K562 (cell line): ENCODE data around the gene TARS3. TPM values are rescaled to one million over a fixed set of nuclear protein-coding genes. Genes with fewer than 3 reads are reported as not detected.

Experiments
- ATAC-seq: fragments of 200-7000 bp; cut with Tn5 transposase; 3 replicates; pipeline ENCODE4 v1.9.1; 2020; ENCODE audit warnings: moderate library complexity
- BruUV-seq: library from RNA; stranded (reverse); fragments of 400-500 nt; replicated peaks from 2 replicates; lab custom pipeline; 2021; lab: Mats Ljungman, UMichigan
- CTCF ChIA-PET: fragments of 300-600 bp; formaldehyde crosslinking; extraction: SDS; loops from one replicate; lab custom pipeline; 2021; ENCODE audit warnings: low intra/inter-chr PET ratio; lab: Yijun Ruan, JAX
- POLR2A ChIA-PET: fragments of 300-600, 350-650 bp; sonication (Branson Sonifier 250); formaldehyde crosslinking; extraction: SDS; loops from one replicate; lab custom pipeline; 2021; ENCODE audit warnings: antibody characterized with exemption, inconsistent platforms; lab: Yijun Ruan, JAX
- DNase-seq, 4 experiments: peaks; one replicate each; pipeline versions ENCODE4 v3.0.0 to v3.0.0-alpha.2; 2011 to 2018; ENCODE audit warnings: low spot score in 3 of 4, mixed read lengths in 3 of 4; ENCODE audit errors: extremely low read depth in 1 of 4
- FAIRE-seq: peaks from 2 replicates; lab custom pipeline; 2011; peaks lifted over from hg19 to GRCh38; lab: Jason Lieb, UNC
- H2AFZ ChIP-seq: 2 replicates; pipeline ENCODE4 v1.6.0; 2011; ENCODE audit warnings: low read depth, low read length, control low read depth, inconsistent platforms
- H3K27ac ChIP-seq: fragments of 200-600 bp; 3 replicates; pipeline ENCODE4 v1.8.0; 2011; ENCODE audit warnings: low read depth, mild to moderate bottlenecking, control low read depth, inconsistent platforms, low read length, moderate library complexity, mixed read lengths; ENCODE audit errors: extremely low read depth
- H3K27me3 ChIP-seq, 2 experiments: fragments of 300-600 bp in 1 of 2; 2 replicates in 1 of 2; 3 replicates in 1 of 2; pipeline versions ENCODE4 v1.6.0 to v1.8.0; 2011; ENCODE audit warnings: inconsistent platforms in 2 of 2, low read length in 2 of 2, mild to moderate bottlenecking in 1 of 2, mixed read lengths in 1 of 2, moderate library complexity in 1 of 2; ENCODE audit not compliant: control insufficient read depth in 2 of 2, insufficient read depth in 2 of 2
- H3K36me3 ChIP-seq: fragments of 300-600 bp; 3 replicates; pipeline ENCODE4 v1.8.0; 2011; ENCODE audit warnings: mild to moderate bottlenecking, low read length, inconsistent platforms; ENCODE audit not compliant: control insufficient read depth, insufficient read depth
- H3K4me1 ChIP-seq, 2 experiments: fragments of 200-600 bp in 1 of 2; replicated peaks in 1 of 2; 2 replicates in 1 of 2; 3 replicates in 1 of 2; pipeline versions ENCODE4 v1.5.1 to v1.8.0; 2011; ENCODE audit warnings: inconsistent platforms in 2 of 2, low read length in 2 of 2, mild to moderate bottlenecking in 1 of 2, mixed read lengths in 1 of 2, moderate library complexity in 1 of 2; ENCODE audit not compliant: control insufficient read depth in 2 of 2, insufficient read depth in 2 of 2
- H3K4me2 ChIP-seq: 2 replicates; pipeline ENCODE4 v1.6.1; 2011; ENCODE audit warnings: low read length, control low read depth, inconsistent platforms, mixed read lengths; ENCODE audit not compliant: insufficient read depth
- H3K4me3 ChIP-seq: fragments of 200-600 bp; sonication (generic), shearing (Covaris generic); 2 replicates; pipeline ENCODE4 v1.5.1; 2016; ENCODE audit warnings: control low read depth, inconsistent platforms
- H3K79me2 ChIP-seq: fragments of 200-600 bp; 3 replicates; pipeline ENCODE4 v1.8.0; 2011; ENCODE audit warnings: low read length, inconsistent platforms; ENCODE audit not compliant: control insufficient read depth, insufficient read depth
- H3K9ac ChIP-seq, 2 experiments: 2 replicates each; pipeline versions ENCODE4 v1.6.0 to v1.6.1; 2011; ENCODE audit warnings: low read depth in 2 of 2, low read length in 2 of 2, control low read depth in 1 of 2, inconsistent platforms in 1 of 2, mild to moderate bottlenecking in 1 of 2, mixed read lengths in 1 of 2; ENCODE audit not compliant: insufficient read depth in 1 of 2
- H3K9me1 ChIP-seq: one replicate; pipeline ENCODE4 v1.6.0; 2011; ENCODE audit warnings: inconsistent platforms, mild to moderate bottlenecking, low read length, moderate library complexity; ENCODE audit not compliant: control insufficient read depth, insufficient read depth
- H3K9me3 ChIP-seq: replicated peaks from 2 replicates; pipeline ENCODE4 v1.5.1; 2011; ENCODE audit warnings: low read depth, low read length, inconsistent platforms; ENCODE audit not compliant: control insufficient read depth, insufficient read depth
- H4K20me1 ChIP-seq: replicated peaks from 2 replicates; pipeline ENCODE4 v1.6.1; 2011; ENCODE audit warnings: low read length, inconsistent platforms, mixed read lengths; ENCODE audit not compliant: control insufficient read depth, insufficient read depth
- GATAD2B ChIP-seq: fragments of 450-650 bp; IDR thresholded peaks from 2 replicates; pipeline ENCODE4 v1.6.1; 2017; ENCODE audit warnings: mild to moderate bottlenecking, borderline replicate concordance
- KLF10 ChIP-seq: fragments of 250-450 bp; sonication (Bioruptor Pico); IDR thresholded peaks from 2 replicates; pipeline ENCODE4 v1.6.1; 2021; ENCODE audit warnings: matching md5 sums
- KLF16 ChIP-seq: IDR thresholded peaks from 2 replicates; pipeline ENCODE4 v1.6.1; 2016; ENCODE audit warnings: antibody characterized with exemption
- NCOA6 ChIP-seq: fragments of 450-650 bp; IDR thresholded peaks from 2 replicates; pipeline ENCODE4 v1.6.1; 2017; ENCODE audit warnings: mild to moderate bottlenecking
- NELFE ChIP-seq: IDR thresholded peaks from 2 replicates; pipeline ENCODE4 v1.6.1; 2011; ENCODE audit warnings: mild to moderate bottlenecking; ENCODE audit not compliant: insufficient read depth, insufficient read length
- NFATC3 ChIP-seq: fragments of 450-650 bp; IDR thresholded peaks from 2 replicates; pipeline ENCODE4 v1.6.1; 2017; ENCODE audit warnings: mild to moderate bottlenecking
- PATZ1 ChIP-seq: fragments of 250-450 bp; sonication (Bioruptor Pico); IDR thresholded peaks from 2 replicates; pipeline ENCODE4 v1.5.0; 2020; ENCODE audit warnings: mild to moderate bottlenecking, borderline replicate concordance
- WGBS: fragments of 100-300 bp; shearing (Covaris generic); methylation state at CpG from one replicate; pipeline ENCODE4 v1.1.6; 2016; ENCODE audit warnings: low coverage, mixed read lengths; ENCODE audit not compliant: insufficient coverage; ENCODE audit errors: missing lambda C conversion rate; 5-methylcytosine and 5-hydroxymethylcytosine counted together
- in situ Hi-C: fragments of 300-500 bp; cut with MboI; formaldehyde crosslinking; loops from 4 replicates; pipeline ENCODE4 v1.15.0; 2018; ENCODE audit warnings: inconsistent platforms, mixed read lengths
- intact Hi-C: fragments of 100-400 bp; cut with micrococcal nuclease; formaldehyde crosslinking; loops from 2 replicates; pipeline ENCODE4 v1.14.2; 2022
- polyA plus RNA-seq, 8 experiments: library from polyadenylated mRNA; depleted of rRNA in 4 of 8; stranded (reverse) in 5 of 8; unstranded in 3 of 8; fragments of >200 nt; fragmentation: Nextera tagmentation in 2 of 8; fragmentation: Illumina TruSeq in 1 of 8; extraction: Ambion mirVana in 2 of 8; extraction: Trizol in 1 of 8; gene quantifications; 2 replicates each; pipeline versions ENCODE4 v1.2.1 to v1.2.3, GENCODE V29; 2011 to 2014; ENCODE audit warnings: inconsistent platforms in 1 of 8, missing spikeins in 1 of 8
- total RNA-seq, 7 experiments: library from RNA; depleted of rRNA in 6 of 7; stranded (reverse); fragments of >200 nt in 6 of 7; fragmentation: Illumina TruSeq in 2 of 7; extraction: Trizol in 2 of 7; gene quantifications; 2 replicates each; pipeline versions ENCODE4 v1.2.1 to v1.2.3, GENCODE V29; 2011 to 2021; ENCODE audit warnings: low replicate concordance in 1 of 7

Gene TARS3
- total and polyA plus RNA-seq, 9 of the 15 experiments (the other 6 are each of a cell fraction or from before 2014, with no cell fraction given) = 2.1 to 14.7 (median 9.8) TPM

DNA sequence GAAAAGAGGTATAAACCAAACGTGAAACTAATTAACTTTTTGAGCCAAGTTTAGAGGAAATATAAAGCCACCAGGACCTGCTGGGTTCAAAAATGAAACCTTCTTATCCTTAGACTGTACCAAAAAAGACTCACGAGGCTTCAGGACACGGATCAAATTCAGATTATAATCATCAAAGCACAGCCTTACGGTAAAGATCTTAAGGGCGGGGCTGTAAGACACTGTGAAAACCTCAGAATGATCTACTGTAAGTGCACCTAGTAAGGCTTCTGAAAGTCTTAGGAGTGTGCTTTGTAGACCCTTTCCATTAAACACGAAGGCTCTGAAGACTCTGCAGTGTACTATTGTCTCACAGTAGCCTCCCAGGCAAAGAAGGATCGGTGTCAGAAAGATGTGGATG, 26.8 kb downstream of the TARS3 start:
- Histone ChIP-seq H3K9me3 (no peaks in the 10 kb centered on the region), H3K36me3 (peaks cover 63% of the 10 kb centered on the region), H3K9me1 (no peaks in the 10 kb centered on the region), H3K4me1 (peaks cover 0 to 5% of the 10 kb centered on the region in 2 experiments; a peak in 1 of 5 replicates), H3K79me2 (no peaks in the 10 kb centered on the region), H3K4me3 (no peak overlapping the region), H3K27ac (no peak overlapping the region), H3K9ac (no peak overlapping the region), H4K20me1 (no peaks in the 10 kb centered on the region), H2AFZ (no peak overlapping the region), H3K27me3 (no peaks in the 10 kb centered on the region), H3K4me2 (no peak overlapping the region)
- DNase-seq (no peak), ATAC-seq (no peak), FAIRE-seq (no peak)
- intact Hi-C loops (no loop called here), in situ Hi-C loops (no loop called here)
- ChIA-PET POLR2A (interaction anchor here (0.7 kb wide), 1 partner anchor 12 kb away, joined by 3 read pairs; no protein-coding TSS in a partner anchor), CTCF (no interaction called here)
- 68% methylated on average over 7 of the region's 7 CpGs for WGBS
- TF ChIP-seq NCOA6 (no peak), GATAD2B (no peak), KLF10 (CRISPR knock-in tag) (no peak), KLF16 (no peak), NELFE (no peak), NFATC3 (no peak), PATZ1 (CRISPR knock-in tag) (no peak)
- no TSS peak for BruUV-seq
